Measurements from ENCODE around the gene THRAP3.

The THRAP3 gene

DNA sequence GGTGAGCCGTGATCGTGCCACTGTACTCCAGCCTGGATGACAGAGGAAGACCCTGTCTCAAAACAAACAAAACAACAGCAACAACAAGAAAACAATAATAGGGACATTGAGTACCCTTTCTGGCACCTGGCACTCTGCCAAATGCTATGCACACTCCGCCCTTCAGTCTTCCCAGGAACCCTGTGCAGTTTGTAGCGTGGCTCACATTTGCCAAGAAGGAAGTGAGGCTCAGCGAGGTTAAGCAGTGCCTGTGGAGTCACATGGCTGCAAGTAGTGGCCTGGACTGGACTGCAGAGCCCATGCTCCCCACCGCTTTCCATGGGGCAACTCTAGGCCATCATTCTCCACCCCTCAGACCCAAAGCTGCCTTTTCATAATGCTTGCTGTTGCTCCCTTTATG is 104.5 kb downstream of the THRAP3 start:
- DNase-seq, result no peak

DNA sequence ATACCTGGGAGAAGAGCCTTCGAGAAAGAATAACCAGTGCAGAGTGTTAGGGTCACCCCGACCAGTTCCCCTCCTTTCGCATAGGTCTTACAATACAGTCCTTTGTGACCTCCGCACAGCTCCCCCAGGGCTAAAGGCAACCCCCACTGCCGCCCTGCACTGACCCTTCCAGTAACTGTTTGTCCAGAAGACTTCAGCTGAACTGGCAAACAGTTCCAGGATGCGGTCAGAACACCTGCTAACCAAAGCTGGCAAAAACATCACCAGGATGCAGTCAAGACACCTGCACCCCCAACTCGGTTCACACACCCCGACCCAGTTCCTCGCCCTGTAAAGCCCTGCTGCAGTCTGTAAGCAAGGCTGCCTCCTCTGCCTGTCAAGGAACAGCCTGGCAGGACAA is 105.6 kb downstream of the THRAP3 start:
- DNase-seq, result no peak

DNA sequence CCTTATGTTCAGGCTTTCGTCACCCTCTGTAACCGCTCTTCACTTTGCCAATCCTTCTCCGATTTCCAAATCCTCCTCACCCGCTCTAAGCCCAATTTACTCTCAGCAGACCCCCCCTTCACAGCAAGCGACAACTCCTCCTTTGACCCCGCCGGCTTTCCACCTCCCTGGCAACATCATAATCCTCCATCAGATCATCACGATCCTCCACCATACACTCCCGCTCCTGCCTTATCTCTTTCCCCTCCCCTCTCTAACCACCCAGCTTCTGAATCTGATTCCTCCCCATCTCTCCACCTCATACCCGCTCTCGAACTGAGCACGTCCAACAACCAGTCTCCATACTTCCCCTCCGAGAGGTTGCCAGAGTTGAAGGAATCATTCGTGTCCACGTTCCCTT is 106.7 kb downstream of the THRAP3 start:
- no peak for DNase-seq

DNA sequence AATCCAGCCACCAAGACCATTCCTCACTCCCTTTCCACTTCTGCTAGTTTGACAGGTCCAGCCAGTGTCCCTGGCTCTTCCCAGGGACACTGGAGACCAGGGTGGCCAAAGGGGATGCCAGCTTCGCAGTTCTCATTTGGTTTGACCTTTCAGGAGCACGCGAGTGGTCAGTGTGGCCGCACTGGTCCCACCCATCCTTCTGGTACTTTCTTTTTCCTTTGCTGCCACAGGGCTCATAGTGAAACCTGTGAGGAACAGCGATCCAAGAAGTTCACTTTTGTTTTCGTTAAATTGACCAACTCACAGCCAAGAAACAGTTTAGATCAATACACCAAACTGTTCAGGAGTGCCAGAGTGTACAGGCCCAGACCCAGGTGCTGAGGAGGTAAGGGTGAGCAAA is 113.6 kb downstream of the THRAP3 start:
- no peak for DNase-seq

DNA sequence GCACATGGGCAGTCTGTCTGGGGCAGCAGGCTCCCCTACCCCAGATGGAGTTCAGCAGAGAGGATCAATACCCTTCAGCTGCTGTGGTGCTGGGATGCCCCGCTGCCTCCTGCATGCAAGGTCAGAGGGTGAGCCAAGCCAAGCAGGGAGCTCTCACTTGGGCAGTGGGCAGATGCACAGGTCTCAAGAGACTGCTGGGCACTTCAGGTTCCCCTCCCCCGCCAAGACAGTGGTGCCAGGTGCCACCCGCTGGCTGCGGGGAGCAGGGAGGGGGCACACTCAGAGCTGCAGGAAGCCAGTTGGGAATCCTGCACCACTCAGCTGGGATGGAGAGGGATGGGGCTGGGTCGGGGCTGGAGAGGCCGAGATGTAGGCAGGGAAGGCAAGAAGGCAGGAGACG is 115.0 kb downstream of the THRAP3 start:
- DNase-seq, result no peak

DNA sequence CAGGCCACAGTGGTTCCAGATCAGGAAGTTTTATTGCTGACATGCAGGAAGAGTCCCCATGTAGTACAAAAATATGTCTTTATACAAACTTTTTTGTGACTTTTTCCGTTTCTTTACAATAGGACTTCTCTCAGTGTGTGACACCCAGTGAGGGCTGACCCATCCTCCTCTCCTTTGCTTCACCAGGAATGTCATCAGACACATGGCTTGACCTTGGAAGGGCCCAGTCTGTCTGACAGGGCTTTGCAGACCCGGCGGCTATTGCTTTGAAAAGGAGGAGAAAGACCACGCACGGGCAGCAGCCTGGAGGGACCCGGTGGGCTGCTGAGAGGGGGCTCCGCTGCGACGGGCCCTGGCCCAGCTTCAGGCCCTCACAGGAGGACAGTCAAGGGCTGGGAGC is 115.4 kb downstream of the THRAP3 start:
- DNase-seq, result no peak

DNA sequence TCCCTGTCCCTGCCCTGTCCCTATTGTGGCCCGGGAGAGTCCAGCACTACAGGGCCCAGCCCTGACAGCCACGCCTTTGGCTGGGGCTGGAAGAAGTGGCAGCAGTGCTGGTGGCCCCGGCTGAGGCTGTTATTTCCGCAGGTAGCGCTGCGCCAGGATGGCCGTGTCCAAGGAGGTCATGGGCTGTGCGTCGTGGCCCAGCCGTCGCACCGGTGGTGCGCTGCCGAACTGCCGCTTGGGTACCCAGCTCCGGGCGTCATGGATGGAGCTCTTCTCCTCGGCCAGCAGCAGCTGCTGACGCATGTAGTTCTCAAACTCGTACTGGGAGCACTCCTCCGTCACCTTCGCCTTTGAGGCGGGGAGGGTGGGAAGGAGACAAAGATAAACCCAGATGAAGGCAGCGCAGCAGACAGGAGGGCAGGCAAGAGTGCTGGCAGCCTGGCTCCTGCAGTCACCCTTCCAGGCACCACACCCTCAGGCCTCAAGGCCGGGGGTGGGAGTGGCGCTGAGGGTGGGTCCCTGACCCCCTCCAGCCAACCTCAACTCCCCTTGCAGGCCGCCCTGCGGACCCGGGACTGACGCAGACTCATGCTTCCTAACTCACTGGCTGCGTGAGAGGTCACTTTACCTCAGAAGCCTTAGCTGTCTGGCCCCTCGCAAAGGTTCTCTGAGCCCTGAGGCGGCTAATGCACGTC is 117.5 kb downstream of the THRAP3 start:
- DNase-seq, result no peak

DNA sequence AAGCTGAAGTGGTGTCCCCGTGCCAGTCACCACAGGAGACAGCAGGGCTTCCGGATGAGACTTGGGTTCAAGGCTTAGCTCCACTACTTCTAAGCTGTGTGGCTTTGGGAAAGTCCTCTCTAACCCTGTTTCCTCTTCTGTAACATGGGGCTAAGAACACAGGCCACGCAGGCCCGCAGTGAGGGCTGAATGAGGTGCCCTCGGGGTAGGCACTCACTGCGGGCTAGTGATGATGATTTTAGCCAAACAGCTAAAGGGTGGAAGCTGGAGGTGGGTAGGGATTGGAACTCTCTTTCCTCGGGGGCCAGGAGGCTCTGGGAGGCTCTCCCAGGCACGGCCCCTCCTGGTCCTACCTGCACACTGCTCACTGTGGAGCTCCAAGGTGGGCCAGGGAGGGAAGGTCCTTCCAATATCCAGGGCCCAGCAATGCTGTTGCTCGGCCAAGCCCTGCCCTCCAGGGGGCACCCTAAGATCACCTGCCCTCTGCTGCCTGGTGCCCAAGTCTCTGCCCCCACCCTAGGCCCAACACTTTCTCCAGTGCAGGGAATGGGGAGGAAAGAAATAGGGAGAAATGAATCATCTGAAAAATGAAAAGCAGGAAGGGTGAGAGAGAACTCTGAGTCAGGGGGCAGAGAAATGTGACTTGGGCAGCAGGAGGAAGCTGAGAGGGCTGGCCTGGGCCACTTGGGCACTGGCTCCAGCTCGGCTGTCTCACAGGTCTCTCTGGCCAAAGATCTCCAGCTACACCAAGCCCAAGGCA is 118.4 kb downstream of the THRAP3 start:
- peak; percentile 63 for DNase-seq

DNA sequence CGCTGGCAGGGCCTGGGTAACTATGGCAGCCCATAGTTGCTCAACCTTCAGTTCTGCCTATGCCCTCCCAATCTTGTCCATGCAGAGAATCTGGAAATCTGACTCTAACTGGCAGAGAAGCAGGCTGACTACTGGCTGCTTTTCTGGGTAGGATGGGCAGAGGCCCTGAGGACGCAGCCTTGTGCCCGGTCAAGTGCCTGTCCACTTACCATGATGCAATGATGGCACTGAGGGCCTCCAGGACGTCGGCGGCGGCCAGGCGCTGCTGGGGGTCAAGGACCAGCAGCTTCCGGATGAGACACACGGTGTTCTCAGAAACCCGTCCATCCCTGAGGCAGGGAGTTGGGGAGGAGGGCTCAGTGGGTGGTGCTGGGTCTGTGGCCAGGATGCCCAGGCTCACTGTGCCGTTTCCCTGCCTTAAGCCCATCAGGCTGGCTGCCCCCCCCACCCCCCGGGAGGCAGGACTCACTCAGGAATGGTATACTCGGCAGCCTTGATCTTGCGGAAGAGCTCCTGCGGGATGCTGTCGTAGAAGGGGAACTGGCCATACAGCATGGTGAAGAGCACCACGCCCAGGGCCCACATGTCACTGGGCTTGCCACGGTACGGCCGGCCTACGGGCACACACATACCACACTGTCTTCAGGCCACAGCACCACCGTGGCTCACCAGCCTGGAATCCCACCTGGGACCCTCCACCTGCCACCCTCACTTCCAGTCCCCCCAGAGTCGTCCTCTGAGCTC is 119.6 kb downstream of the THRAP3 start:
- DNase-seq, result no peak

DNA sequence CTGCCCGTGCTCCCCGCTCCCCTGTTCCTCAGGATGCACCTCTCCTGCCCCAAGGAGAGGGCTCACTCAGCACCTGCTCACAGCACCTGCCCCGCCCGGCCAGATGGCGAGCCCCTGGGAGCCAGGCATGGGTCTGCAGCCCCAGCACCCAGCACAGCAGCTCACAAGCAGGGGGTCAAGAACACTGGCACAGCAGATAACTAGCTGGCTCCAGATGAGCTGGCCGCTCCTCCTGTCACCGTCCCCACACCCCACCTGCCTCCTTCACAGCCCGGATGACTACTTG is 120.1 kb downstream of the THRAP3 start:
- no peak for DNase-seq

DNA sequence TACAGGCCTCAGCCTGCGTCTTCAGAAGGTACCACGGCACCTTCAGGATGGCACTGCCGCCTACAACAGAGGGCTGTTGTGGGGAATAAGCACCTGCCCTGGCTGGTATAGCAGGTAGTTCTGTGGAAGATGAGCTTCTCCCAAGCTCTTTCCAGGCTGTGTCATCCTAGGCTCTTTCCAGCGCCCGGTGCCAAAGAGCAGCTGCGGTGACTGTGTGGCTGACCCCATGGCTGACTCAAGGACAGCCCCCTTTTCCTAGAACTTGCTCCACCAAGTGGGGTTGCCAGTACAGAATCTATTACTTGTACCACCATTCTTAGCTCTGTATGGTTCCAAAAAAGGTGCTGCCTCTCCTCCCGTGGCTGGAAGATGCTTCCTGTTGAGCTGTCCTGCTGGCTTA is 121.1 kb downstream of the THRAP3 start:
- no peak for DNase-seq

DNA sequence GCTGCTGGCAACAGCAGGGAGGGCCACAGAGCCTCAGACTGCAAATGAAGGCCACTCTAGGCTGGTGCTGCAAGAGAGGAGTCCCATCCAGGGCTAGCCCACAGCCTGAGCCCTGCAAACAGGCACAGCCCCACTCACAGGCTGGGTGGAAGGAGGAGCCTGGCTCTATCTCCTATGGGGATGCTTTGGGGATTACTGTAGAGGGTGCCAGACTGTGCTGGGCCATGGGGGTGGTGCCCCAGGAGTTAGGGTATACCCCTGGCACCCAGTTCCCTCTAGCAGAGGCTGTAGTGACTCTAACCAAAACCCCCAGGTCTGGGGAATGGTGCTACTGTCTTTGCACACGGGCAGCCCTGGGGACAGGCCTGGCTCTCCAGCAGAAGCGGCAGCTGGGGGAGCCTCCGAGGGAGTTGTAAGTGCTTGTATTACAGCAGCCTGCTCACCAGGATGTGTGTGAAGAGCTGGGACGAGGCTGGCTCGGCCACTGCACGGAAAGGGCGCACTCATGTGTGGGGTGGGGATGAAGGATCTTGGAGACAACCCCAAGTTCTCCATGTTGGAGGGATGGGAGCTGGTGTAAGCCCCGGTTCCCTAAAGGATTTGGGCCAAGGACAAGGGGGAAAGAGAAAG is 122.6 kb downstream of the THRAP3 start:
- DNase-seq, result no peak

DNA sequence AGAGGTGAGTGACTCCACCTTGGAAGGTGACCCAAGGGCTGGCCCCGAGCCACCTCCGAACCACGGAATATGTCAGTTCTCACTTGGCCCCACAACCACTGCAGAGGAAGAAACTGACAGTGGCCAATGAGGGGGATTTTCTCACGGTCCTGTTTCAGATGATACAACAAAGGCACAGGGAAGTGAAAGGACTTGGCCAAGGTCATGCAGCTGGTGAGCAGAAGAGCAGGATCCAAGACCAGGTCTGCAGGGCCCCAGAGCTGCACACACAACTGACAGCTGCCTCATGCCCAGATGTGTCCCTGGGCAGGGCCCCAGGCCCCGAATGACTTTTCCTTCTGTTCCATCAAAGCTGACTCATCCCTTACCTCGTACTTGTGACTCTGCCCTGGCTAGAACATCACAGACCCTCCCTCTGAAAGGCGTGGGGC is 125.0 kb downstream of the THRAP3 start:
- no peak for DNase-seq

DNA sequence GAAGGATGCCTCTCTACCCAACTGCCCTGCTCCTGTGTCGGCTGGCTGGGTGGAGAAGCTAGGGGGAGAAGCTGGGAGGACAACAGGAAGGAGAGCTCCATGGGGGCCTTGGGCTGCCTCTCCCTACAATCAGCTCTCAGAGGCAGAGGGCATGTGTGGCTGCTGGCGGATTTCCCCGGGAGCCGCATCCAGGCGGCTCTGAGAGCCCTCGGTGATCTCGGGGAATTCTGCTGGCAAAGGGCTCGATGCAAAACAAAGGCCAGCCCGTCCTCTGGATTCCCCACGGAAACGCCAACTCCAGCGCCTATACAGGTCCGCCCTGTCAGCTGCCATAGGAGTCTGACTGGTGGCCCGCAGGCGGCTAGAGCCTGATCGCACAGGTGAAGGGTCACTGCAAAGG is 125.6 kb downstream of the THRAP3 start:
- DNase-seq, result no peak

DNA sequence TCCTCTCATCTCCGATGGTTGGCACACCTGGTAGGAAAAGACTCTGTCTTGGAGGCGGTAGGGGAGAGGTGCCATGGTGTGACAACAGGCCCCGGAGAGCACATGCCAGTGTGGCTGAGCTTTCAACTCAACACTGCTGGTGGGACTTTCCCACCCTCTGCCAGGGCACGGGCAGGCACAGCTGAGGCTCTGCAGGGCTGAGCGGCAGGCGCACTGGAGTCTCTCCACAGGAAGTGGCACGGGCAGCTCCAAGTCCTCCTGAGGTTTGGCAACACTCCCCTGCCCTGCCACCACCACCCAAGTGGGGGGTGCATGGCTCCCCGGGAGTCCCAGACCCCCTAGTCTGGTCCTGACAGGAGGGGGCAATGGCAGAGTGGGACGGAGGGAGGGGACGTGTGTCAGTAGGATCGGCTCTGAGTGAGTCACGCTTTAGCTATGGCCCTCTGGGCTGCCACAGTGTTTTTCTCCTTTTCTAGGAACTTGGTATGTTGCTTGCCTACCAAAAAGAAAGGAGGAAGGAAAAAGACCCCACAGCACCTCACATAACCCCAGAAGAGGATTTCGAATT is 126.5 kb downstream of the THRAP3 start:
- DNase-seq, result peak; percentile 53

DNA sequence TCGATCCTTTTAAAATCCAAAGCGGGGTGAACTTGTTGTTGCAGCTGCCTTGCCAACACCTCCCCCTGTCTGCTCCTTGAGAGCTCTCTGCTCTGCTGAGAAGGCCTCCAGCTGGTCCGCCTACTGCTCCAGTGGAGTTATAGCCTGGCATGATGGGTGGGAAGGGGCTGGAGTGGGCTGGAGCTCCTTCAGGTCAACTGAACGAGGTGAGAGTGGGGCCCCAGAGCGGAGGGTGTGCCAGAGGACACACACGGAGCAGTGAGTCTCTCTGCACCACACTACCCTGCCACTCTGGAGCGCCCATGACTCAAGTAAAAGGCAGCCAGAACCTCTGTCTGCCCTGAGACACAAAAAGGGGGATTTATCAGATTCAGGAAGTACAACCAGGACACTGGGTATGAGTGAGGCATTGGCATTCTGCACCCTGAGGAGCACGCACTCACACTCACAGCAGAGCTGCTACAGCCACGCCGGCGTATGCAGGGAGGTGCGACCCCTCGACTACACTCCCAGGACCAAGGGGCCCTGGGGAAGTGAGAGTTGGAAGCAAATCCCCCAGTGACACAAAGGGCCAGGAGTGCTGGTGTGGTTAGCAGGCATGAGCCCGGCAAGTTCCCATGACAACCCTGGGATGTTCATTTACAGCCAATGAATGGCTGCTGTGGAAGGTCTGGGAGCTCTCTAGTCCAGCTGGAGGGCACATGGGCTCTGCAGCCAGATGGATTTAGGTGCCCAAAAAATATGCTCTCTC is 127.2 kb downstream of the THRAP3 start:
- DNase-seq, result no peak

DNA sequence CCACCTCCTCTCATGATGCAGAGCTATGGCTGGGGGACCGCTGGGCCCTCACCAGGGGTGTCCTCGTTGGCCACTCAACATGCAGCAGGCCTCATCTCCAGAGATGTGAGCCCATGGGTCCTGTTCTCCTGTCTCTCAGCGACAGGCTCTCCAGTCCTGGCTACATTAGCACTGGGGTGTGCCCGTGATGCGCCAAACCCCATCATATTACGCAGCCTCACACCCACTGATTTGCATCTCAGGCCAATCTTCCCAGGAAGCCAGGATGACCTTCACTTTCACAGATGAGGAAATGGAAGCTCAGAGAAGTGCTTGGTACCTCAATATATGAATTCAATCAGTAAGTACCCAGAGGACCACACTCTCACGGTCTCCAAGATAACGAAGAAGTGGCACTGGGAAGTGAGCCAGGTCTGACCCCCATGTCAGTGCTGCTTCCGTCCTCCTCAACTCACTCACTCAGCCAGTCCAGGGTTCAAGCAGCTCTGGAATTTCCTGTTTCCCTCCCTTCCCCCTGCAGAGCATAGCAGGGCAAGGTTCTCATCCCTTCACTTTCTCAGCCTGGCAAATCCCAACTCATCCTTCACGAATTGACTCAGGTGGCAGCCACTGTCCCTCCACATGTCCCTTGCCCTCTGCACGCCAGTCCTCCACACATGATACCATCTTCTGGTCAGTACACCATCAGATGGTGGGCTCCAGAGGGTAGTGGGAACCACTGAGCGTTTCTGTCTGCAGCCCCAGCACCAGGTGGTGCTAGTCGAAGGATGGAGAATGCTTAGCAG is 128.1 kb downstream of the THRAP3 start:
- no peak for DNase-seq

DNA sequence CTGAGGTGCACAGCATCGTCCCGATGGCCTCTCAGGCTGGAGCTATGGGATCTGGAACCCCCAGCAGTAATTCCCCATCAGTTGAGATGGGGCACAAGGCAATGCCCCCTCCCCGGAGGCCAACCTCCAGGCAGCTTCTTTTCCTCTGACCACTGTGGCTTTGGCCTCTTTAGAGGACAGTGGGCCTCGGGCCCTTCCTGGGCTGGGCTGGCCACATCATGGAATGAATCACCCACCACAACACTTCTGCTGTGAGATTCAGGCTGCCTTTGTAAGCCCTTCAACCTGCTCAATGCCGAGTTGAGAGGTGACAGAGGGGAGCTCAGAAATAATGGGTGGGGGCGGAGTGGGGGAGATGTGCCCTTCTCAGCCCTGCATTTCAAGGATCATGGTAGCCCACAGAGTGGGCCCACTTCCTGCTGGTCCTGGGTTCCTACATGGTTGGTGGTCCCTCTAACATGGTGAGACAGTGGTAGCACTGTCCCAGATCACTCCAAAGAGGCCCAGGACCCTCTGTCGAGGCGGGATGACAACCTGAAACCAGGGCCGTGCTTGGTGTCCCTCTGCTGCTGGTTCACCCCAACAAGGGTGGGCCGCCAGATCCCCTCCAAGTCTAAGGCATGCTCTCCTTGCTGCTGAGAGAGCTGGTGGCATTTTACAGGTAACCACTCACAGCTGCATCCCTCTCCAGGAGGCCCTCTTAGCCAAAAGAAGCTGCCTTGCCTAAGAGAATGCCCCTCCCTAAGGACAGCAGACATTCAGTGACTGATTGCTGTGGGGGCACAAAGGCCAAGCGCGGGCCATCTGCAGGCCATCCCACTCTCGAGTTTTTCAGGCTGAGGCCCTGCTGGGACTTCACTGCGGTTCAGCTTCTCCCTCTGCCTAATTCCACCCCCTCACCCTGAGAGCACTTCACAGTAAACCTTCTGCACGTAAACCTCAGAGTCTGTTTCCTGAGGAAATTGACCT is 129.0 kb downstream of the THRAP3 start:
- DNase-seq, result no peak

DNA sequence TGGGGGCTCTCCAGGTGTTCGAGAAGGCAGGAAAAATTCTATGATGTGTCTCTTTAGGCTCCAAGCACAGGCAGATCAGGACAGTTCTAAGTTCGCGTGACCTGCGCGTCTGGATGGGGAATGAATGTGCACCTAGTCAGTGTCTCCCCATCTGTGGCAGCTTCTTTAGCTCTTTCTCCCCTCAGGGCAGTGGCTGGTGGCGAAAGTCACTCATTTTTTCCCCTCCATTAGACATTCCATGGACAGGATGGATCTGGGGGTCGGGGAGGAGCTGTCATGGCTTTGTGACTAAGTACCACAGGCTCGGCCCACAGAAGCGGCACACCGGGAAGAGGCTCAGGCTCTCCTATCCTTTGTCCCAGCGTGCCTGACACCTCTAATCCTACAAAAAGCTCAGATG is 130.2 kb downstream of the THRAP3 start:
- no peak for DNase-seq

Measured in activated CD4-positive, alpha-beta T cell treated with anti-CD3 and anti-CD28 coated beads, Interleukin-2, amount 50 U/mL, for 1 hour (primary cell).